Stimulated activated CD4-positive, alpha-beta T cell treated with anti-CD3 and anti-CD28 coated beads, Interleukin-12 subunit alpha, Interleukin-12 subunit beta, amount 100 ng/mL, for 24 hours (primary cell): ENCODE data around the gene PARD3.

ENCODE experiments used
- DNase-seq, 2 experiments: peaks; one replicate each; pipeline ENCODE4 v3.0.0-alpha.2; 2020; ENCODE audit warnings: low read depth in 2 of 2

Gene PARD3

GRCh38 chr10:34166354-34166753, 648.7 kb downstream of the PARD3 start:
- no peak for DNase-seq

- DNase-seq: no peak
Observed at GRCh38 chr10:34164029-34164428, 651.1 kb downstream of the PARD3 start.

- DNase-seq: no peak
Observed at GRCh38 chr10:34163075-34163905, 651.8 kb downstream of the PARD3 start.

GRCh38 chr10:34161777-34162370, 653.2 kb downstream of the PARD3 start:
- no peak for DNase-seq

GRCh38 chr10:34160595-34160994, 654.5 kb downstream of the PARD3 start:
- no peak for DNase-seq

GRCh38 chr10:34157501-34157900, 657.6 kb downstream of the PARD3 start:
- DNase-seq: no peak

GRCh38 chr10:34156781-34157425, 658.2 kb downstream of the PARD3 start:
- DNase-seq: no peak

- DNase-seq: no peak
Observed at GRCh38 chr10:34155812-34156211, 659.3 kb downstream of the PARD3 start.

GRCh38 chr10:34154383-34154900, 660.7 kb downstream of the PARD3 start:
- no peak for DNase-seq

GRCh38 chr10:34153663-34154382, 661.3 kb downstream of the PARD3 start:
- DNase-seq: no peak

- DNase-seq: no peak
Observed at GRCh38 chr10:34152434-34152833, 662.7 kb downstream of the PARD3 start.

- no peak for DNase-seq
Observed at GRCh38 chr10:34151931-34152330, 663.2 kb downstream of the PARD3 start.

GRCh38 chr10:34151481-34151880, 663.6 kb downstream of the PARD3 start:
- DNase-seq: no peak

- no peak for DNase-seq
Observed at GRCh38 chr10:34150103-34150502, 665.0 kb downstream of the PARD3 start.

GRCh38 chr10:34148305-34148657, 666.8 kb downstream of the PARD3 start:
- DNase-seq: no peak

- no peak for DNase-seq
Observed at GRCh38 chr10:34147641-34148304, 667.3 kb downstream of the PARD3 start.

GRCh38 chr10:34145715-34146114, 669.4 kb downstream of the PARD3 start:
- DNase-seq: no peak

GRCh38 chr10:34143466-34143865, 671.6 kb downstream of the PARD3 start:
- no peak for DNase-seq

- DNase-seq: no peak
Observed at GRCh38 chr10:34141032-34141680, 673.9 kb downstream of the PARD3 start.

GRCh38 chr10:34139559-34139958, 675.5 kb downstream of the PARD3 start:
- no peak for DNase-seq

GRCh38 chr10:34137955-34138354, 677.1 kb downstream of the PARD3 start:
- no peak for DNase-seq
